ENCODE measurements around the gene GTF3C5. TPM values are rescaled to one million over a fixed set of nuclear protein-coding genes. Genes with fewer than 3 reads are reported as not detected.

The GTF3C5 gene
- polyA plus RNA-seq, 1 experiment = 36.4 TPM

DNA sequence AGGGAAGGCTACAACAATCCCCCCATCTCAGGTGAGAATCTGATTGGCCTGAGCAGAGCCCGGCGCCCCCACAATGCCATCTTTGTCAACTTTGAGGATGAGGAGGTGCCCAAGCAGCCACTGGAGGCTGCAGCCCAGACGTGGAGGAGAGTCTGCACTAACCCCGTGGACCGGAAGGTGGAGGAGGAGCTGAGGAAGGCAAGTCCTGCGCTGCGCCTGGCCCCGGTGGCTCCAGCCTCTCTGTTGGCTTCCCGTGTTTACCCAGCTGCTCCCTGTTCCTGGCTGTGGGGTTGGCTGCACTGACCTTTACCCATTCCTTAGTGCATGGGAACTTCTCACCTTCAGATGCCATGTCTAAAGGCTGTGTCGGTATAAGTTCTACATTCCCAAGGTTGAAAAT, 20.0 kb downstream of the GTF3C5 start:
- Histone ChIP-seq H3K4me3 (ENCODE audit: low read depth, low read length) (no peak overlapping the region), H3K27me3 (ENCODE audit: control insufficient read depth, insufficient read depth, low read length) (no peaks in the 10 kb centered on the region), H3K9me3 (ENCODE audit: control insufficient read depth, insufficient read depth, low read length) (no peaks in the 10 kb centered on the region), H3K27ac (ENCODE audit: low read depth, low read length) (no peak overlapping the region)
- ChIA-PET POLR2A (interaction anchor here (0.5 kb wide), 1 partner anchor 298 kb away, joined by 3 read pairs; no protein-coding TSS in a partner anchor), CTCF (interaction anchor here (4.7 kb wide), 1 partner anchor 93 kb away, joined by 23 read pairs; no protein-coding TSS in a partner anchor)
- TF ChIP-seq, protein P1, sequence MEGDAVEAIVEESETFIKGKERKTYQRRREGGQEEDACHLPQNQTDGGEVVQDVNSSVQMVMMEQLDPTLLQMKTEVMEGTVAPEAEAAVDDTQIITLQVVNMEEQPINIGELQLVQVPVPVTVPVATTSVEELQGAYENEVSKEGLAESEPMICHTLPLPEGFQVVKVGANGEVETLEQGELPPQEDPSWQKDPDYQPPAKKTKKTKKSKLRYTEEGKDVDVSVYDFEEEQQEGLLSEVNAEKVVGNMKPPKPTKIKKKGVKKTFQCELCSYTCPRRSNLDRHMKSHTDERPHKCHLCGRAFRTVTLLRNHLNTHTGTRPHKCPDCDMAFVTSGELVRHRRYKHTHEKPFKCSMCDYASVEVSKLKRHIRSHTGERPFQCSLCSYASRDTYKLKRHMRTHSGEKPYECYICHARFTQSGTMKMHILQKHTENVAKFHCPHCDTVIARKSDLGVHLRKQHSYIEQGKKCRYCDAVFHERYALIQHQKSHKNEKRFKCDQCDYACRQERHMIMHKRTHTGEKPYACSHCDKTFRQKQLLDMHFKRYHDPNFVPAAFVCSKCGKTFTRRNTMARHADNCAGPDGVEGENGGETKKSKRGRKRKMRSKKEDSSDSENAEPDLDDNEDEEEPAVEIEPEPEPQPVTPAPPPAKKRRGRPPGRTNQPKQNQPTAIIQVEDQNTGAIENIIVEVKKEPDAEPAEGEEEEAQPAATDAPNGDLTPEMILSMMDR (IDR thresholded peaks at IDR 0.05; ENCODE audit: low read depth, low read length) = no peak
- DNase-seq (ENCODE audit: low read depth, low spot score) = no peak

- Histone ChIP-seq H3K4me3 (ENCODE audit: low read depth, low read length) (no peak overlapping the region), H3K27me3 (ENCODE audit: control insufficient read depth, insufficient read depth, low read length) (no peaks in the 10 kb centered on the region), H3K9me3 (ENCODE audit: control insufficient read depth, insufficient read depth, low read length) (no peaks in the 10 kb centered on the region), H3K27ac (ENCODE audit: low read depth, low read length) (no peak overlapping the region)
- CTCF ChIA-PET = interaction anchor here (4.7 kb wide), 1 partner anchor 93 kb away, joined by 23 read pairs; no protein-coding TSS in a partner anchor
- POLR2A ChIA-PET = no interaction called here
- TF ChIP-seq, protein P1 (IDR thresholded peaks at IDR 0.05; ENCODE audit: low read depth, low read length) = no peak
- DNase-seq (ENCODE audit: low read depth, low spot score) = no peak
Measured at GRCh38 chr9:133051281-133051900, 20.6 kb downstream of the GTF3C5 start.

DNA sequence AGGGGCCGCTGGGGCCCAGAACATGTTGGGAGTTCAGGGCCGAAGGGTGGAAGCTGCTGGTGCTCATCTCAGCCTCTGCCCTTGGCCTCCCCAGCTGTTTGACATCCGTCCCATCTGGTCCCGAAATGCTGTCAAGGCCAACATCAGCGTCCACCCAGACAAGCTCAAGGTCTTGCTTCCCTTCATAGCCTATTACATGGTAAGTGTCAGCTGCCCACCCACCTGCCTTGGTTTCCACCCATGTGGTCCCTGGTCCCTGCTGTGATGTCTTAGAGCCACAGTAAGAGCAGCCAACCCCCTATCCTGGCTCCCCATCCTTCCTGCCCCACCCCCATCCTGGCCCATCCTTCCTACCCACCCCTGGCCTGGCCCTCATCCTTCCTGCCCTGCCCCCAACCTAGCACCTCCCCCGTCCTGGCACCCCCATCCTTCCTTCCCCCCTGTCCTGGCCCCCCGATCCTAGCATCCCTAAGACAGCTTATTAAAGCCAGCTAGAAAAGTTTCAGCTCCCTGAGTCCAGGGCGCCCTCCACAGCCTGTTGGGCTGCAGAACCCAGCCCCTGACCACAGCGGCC, 21.3 kb downstream of the GTF3C5 start:
- TF ChIP-seq, protein P1 (IDR thresholded peaks at IDR 0.05; ENCODE audit: low read depth, low read length) = no peak
- Histone ChIP-seq H3K27me3 (ENCODE audit: control insufficient read depth, insufficient read depth, low read length) (no peaks in the 10 kb centered on the region), H3K9me3 (ENCODE audit: control insufficient read depth, insufficient read depth, low read length) (no peaks in the 10 kb centered on the region; the same call in 1 of the 2 replicates), H3K4me3 (ENCODE audit: low read depth, low read length) (no peak overlapping the region), H3K27ac (ENCODE audit: low read depth, low read length) (no peak overlapping the region)
- no peak for DNase-seq (ENCODE audit: low read depth, low spot score)
- CTCF ChIA-PET = interaction anchor here (4.7 kb wide), 1 partner anchor 92 kb away, joined by 23 read pairs; no protein-coding TSS in a partner anchor
- POLR2A ChIA-PET = no interaction called here

- TF ChIP-seq, protein P1 (IDR thresholded peaks at IDR 0.05; ENCODE audit: low read depth, low read length) = no peak
- no peaks in the 10 kb centered on the region for H3K27me3 ChIP-seq (ENCODE audit: control insufficient read depth, insufficient read depth, low read length)
- H3K9me3 ChIP-seq (ENCODE audit: control insufficient read depth, insufficient read depth, low read length) = no peaks in the 10 kb centered on the region; the same call in 1 of the 2 replicates
- ChIA-PET CTCF (interaction anchor here (1.6 kb wide), 1 partner anchor 49 kb away, joined by 3 read pairs; no protein-coding TSS in a partner anchor), POLR2A (no interaction called here)
- H3K27ac ChIP-seq (ENCODE audit: low read depth, low read length) = no peak overlapping the region
- no peak overlapping the region for H3K4me3 ChIP-seq (ENCODE audit: low read depth, low read length)
- DNase-seq (ENCODE audit: low read depth, low spot score) = no peak
Measured at GRCh38 chr9:133054194-133054890, 23.5 kb downstream of the GTF3C5 start.

GRCh38 chr9:133054966-133055365, 24.2 kb downstream of the GTF3C5 start:
- DNase-seq (ENCODE audit: low read depth, low spot score) = no peak
- Histone ChIP-seq H3K4me3 (ENCODE audit: low read depth, low read length) (no peak overlapping the region), H3K9me3 (ENCODE audit: control insufficient read depth, insufficient read depth, low read length) (no peaks in the 10 kb centered on the region; the same call in 1 of the 2 replicates), H3K27ac (ENCODE audit: low read depth, low read length) (no peak overlapping the region), H3K27me3 (ENCODE audit: control insufficient read depth, insufficient read depth, low read length) (no peaks in the 10 kb centered on the region)
- POLR2A ChIA-PET = no interaction called here
- TF ChIP-seq, protein P1 (IDR thresholded peaks at IDR 0.05; ENCODE audit: low read depth, low read length) = no peak
- CTCF ChIA-PET = no interaction called here
